SH-SY5Y (cell line): ENCODE results near the gene SFTA2.

Experiments used
- GATA2 ChIP-seq: IDR thresholded peaks from 2 replicates; pipeline ENCODE4 v1.6.1; 2011; ENCODE audit warnings: mild to moderate bottlenecking, low read depth, low read length
- GATA3 ChIP-seq: IDR thresholded peaks from 2 replicates; pipeline ENCODE4 v1.6.1; 2011; ENCODE audit warnings: low read depth, mild to moderate bottlenecking, low read length, moderate library complexity

DNA sequence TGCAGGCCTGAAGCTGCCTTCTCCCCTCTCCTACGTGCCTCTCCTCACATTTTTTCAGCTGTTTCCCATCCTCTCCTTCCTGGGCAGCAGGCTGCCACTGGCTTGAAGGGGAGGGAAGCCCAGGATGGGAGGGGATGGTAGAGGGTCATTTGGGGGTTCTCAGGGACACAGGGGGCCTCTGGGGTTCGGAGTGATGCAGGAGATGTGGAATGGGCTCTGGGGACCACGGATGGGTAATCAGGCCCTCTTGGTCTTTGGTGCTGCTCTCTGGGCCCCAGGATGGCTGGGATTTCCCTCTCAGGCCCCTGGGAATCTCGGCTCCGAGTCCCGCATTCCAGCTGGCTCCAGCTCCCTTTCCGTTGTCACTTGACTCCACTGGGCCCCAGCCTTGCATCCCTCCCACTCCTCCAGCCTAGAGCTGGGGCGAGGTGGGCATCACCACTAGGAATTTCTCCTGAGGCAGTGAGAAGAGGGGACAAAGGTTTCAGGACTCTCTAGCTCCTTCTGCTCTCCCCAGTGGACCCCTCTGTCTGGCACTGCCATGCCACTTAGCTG, 49.7 kb downstream of the SFTA2 start:
- TF ChIP-seq GATA2 = no peak
- TF ChIP-seq GATA3 = no peak
